Parathyroid adenoma (tissue), 2 donors: ENCODE measurements around the gene PEPD.

Experiments
- H2AFZ ChIP-seq: fragments of 300-600 bp; sonication (generic); one replicate; pipeline ENCODE4 v1.7.0; 2017; ENCODE audit warnings: antibody characterized with exemption, mild to moderate bottlenecking
- H3K27ac ChIP-seq: fragments of 300-600 bp; sonication (generic); one replicate; pipeline ENCODE4 v1.7.0; 2017
- H3K27me3 ChIP-seq: fragments of 300-600 bp; sonication (generic); one replicate; pipeline ENCODE4 v1.7.0; 2017; ENCODE audit warnings: low read length; ENCODE audit not compliant: control insufficient read depth, insufficient read depth
- H3K36me3 ChIP-seq: fragments of 300-600 bp; sonication (generic); one replicate; pipeline ENCODE4 v1.7.0; 2017; ENCODE audit warnings: low read length; ENCODE audit not compliant: control insufficient read depth, insufficient read depth
- H3K4me1 ChIP-seq: fragments of 300-600 bp; sonication (generic); one replicate; pipeline ENCODE4 v1.7.0; 2017; ENCODE audit warnings: control low read depth
- H3K4me2 ChIP-seq: fragments of 300-600 bp; sonication (generic); one replicate; pipeline ENCODE4 v1.7.0; 2017; ENCODE audit warnings: low read length
- H3K4me3 ChIP-seq: fragments of 300-600 bp; sonication (generic); one replicate; pipeline ENCODE4 v1.7.0; 2017; ENCODE audit warnings: low read depth, low read length
- H3K79me2 ChIP-seq: fragments of 300-600 bp; sonication (generic); one replicate; pipeline ENCODE4 v1.7.0; 2017; ENCODE audit warnings: control low read depth
- H3K9ac ChIP-seq: fragments of 300-600 bp; sonication (generic); one replicate; pipeline ENCODE4 v1.7.0; 2017; ENCODE audit warnings: mild to moderate bottlenecking
- H3K9me3 ChIP-seq: fragments of 300-600 bp; sonication (generic); one replicate; pipeline ENCODE4 v1.7.0; 2017; ENCODE audit warnings: low read length; ENCODE audit not compliant: control insufficient read depth
- TF ChIP-seq, protein P1 (sequence below): fragments of 300-600 bp; sonication (generic); IDR thresholded peaks from one replicate; pipeline ENCODE4 v1.7.0; 2017; ENCODE audit warnings: antibody characterized with exemption, mild to moderate bottlenecking
- donor health status: primary hyperparathyroidism.

PEPD gene

GRCh38 chr19:33472691-33473652, 48.6 kb downstream of the PEPD start:
- H3K4me1 ChIP-seq: no peaks in the 10 kb centered on the region
- no peaks in the 10 kb centered on the region for H3K27me3 ChIP-seq
- TF ChIP-seq, protein P1, sequence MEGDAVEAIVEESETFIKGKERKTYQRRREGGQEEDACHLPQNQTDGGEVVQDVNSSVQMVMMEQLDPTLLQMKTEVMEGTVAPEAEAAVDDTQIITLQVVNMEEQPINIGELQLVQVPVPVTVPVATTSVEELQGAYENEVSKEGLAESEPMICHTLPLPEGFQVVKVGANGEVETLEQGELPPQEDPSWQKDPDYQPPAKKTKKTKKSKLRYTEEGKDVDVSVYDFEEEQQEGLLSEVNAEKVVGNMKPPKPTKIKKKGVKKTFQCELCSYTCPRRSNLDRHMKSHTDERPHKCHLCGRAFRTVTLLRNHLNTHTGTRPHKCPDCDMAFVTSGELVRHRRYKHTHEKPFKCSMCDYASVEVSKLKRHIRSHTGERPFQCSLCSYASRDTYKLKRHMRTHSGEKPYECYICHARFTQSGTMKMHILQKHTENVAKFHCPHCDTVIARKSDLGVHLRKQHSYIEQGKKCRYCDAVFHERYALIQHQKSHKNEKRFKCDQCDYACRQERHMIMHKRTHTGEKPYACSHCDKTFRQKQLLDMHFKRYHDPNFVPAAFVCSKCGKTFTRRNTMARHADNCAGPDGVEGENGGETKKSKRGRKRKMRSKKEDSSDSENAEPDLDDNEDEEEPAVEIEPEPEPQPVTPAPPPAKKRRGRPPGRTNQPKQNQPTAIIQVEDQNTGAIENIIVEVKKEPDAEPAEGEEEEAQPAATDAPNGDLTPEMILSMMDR: no peak
- no peaks in the 10 kb centered on the region for H3K36me3 ChIP-seq
- no peak overlapping the region for H3K9ac ChIP-seq
- H3K4me2 ChIP-seq: no peak overlapping the region
- H2AFZ ChIP-seq: no peak overlapping the region
- no peaks in the 10 kb centered on the region for H3K9me3 ChIP-seq
- no peak overlapping the region for H3K27ac ChIP-seq
- H3K4me3 ChIP-seq: no peak overlapping the region
- no peaks in the 10 kb centered on the region for H3K79me2 ChIP-seq

GRCh38 chr19:33472226-33472625, 49.4 kb downstream of the PEPD start:
- Histone ChIP-seq H3K79me2 (no peaks in the 10 kb centered on the region), H3K4me3 (no peak overlapping the region), H3K27me3 (no peaks in the 10 kb centered on the region), H2AFZ (no peak overlapping the region), H3K9ac (no peak overlapping the region), H3K4me1 (no peaks in the 10 kb centered on the region), H3K9me3 (no peaks in the 10 kb centered on the region), H3K4me2 (no peak overlapping the region), H3K27ac (no peak overlapping the region), H3K36me3 (no peaks in the 10 kb centered on the region)
- TF ChIP-seq, protein P1: no peak

DNA sequence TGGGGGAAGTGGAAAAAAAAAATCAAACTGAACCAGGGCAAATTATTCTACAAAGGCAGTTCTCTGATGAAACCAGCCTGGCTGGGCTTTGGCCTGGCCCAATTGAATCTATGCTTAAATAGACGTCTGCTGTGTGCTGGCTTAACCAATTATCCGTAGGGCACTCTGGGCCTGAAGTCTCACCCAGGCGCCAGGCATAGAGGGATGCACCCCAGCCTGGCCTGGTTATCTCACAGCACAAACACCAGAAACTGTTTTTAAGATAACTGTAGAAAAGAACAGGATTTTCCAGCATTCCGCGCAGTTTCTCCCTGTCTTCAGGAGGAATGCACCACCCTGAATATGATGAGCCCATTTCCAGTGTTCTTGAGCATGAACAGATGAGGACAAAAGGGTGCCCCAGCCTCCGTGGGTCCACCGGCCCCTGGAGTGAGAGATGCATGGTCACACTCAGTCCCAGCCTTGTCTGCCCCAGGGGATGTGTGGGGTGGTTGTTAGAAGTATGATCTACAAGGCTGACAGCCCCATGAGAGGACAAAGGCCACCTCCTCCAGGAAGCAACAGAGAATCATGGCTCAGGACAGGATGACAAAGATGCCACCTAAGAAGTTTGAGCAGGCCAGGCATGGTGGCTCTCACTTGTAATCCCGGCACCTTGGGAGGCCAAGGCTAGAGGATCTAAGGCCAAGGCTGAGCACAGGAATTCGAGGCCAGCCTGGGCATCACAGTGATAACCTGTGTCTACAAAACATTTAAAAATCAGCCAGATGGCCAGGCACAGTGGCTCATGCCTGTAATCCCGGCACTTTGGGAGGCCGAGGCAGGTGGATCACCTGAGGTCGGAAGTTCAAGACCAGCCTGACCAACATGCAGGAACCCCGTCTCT, 50.2 kb downstream of the PEPD start:
- Histone ChIP-seq H3K27me3 (no peaks in the 10 kb centered on the region), H3K9me3 (no peaks in the 10 kb centered on the region), H3K4me3 (no peak overlapping the region), H3K27ac (no peak overlapping the region), H3K9ac (no peak overlapping the region), H3K79me2 (no peaks in the 10 kb centered on the region), H3K4me2 (no peak overlapping the region), H3K4me1 (no peaks in the 10 kb centered on the region), H3K36me3 (no peaks in the 10 kb centered on the region), H2AFZ (no peak overlapping the region)
- TF ChIP-seq, protein P1: no peak

- Histone ChIP-seq H3K79me2 (no peaks in the 10 kb centered on the region), H3K27ac (no peak overlapping the region), H2AFZ (no peak overlapping the region), H3K4me3 (no peak overlapping the region), H3K27me3 (no peaks in the 10 kb centered on the region), H3K36me3 (no peaks in the 10 kb centered on the region), H3K4me1 (no peaks in the 10 kb centered on the region), H3K9me3 (no peaks in the 10 kb centered on the region), H3K9ac (no peak overlapping the region), H3K4me2 (no peak overlapping the region)
- TF ChIP-seq, protein P1: no peak
Observed at GRCh38 chr19:33470686-33471085, 50.9 kb downstream of the PEPD start.
